ENCODE results near the gene ADCYAP1R1. TPM values are rescaled to one million over a fixed set of nuclear protein-coding genes. Genes with fewer than 3 reads are reported as not detected.

ADCYAP1R1 gene
- polyA plus RNA-seq, 1 donor from 2014 or later = 8.6 TPM

DNA sequence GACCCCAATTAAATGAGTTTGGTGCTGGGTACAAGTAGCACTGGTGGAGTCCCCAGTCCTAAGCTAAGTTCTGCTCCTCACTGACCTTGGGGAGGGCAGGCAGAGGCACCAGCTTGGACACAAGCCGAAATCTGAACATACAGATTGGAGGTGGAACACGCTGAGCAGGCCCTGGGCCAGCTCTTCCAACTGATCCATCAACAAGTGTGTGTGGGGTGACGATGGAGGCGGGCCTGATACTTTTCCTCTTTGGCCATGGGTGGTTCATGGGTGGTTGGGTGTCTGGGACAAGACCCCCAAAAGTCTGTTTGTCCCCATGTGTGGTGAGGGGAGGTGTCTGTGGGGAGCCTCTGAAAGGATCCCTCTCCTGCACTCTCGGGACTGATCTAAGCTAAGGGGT lies 1.9 kb downstream of the ADCYAP1R1 start:
- Histone ChIP-seq H3K9me2 (ENCODE audit: insufficient read depth, low read length) (no peaks in the 10 kb centered on the region), H3K27ac (ENCODE audit: low read length) (no peak overlapping the region), H3K27me3 (ENCODE audit: insufficient read depth, low read depth, low read length) (peaks cover 16% of the 10 kb centered on the region), H4K20me1 (ENCODE audit: insufficient read depth) (no peaks in the 10 kb centered on the region), H3F3A (ENCODE audit: insufficient read depth, low read length, poor library complexity, severe bottlenecking) (no peaks in the 10 kb centered on the region), H3K9ac (ENCODE audit: low read length) (no peak overlapping the region), H3K4me2 (ENCODE audit: low read length) (no peak overlapping the region), H3K4me3 (ENCODE audit: low read length) (peak overlapping the region; percentile 95), H3K36me3 (ENCODE audit: insufficient read depth, low read length) (no peaks in the 10 kb centered on the region), H2AFZ (ENCODE audit: low read depth, low read length) (no peak overlapping the region), H3K79me2 (replicated peaks; ENCODE audit: insufficient read depth, low read length) (no peaks in the 10 kb centered on the region), H3K9me3 (ENCODE audit: low read length) (no peaks in the 10 kb centered on the region)
- no peak for TF ChIP-seq EZH2 (IDR thresholded peaks at IDR 0.05; ENCODE audit: borderline replicate concordance, insufficient read depth, low read length, poor library complexity, severe bottlenecking)
- TF ChIP-seq, protein P1, sequence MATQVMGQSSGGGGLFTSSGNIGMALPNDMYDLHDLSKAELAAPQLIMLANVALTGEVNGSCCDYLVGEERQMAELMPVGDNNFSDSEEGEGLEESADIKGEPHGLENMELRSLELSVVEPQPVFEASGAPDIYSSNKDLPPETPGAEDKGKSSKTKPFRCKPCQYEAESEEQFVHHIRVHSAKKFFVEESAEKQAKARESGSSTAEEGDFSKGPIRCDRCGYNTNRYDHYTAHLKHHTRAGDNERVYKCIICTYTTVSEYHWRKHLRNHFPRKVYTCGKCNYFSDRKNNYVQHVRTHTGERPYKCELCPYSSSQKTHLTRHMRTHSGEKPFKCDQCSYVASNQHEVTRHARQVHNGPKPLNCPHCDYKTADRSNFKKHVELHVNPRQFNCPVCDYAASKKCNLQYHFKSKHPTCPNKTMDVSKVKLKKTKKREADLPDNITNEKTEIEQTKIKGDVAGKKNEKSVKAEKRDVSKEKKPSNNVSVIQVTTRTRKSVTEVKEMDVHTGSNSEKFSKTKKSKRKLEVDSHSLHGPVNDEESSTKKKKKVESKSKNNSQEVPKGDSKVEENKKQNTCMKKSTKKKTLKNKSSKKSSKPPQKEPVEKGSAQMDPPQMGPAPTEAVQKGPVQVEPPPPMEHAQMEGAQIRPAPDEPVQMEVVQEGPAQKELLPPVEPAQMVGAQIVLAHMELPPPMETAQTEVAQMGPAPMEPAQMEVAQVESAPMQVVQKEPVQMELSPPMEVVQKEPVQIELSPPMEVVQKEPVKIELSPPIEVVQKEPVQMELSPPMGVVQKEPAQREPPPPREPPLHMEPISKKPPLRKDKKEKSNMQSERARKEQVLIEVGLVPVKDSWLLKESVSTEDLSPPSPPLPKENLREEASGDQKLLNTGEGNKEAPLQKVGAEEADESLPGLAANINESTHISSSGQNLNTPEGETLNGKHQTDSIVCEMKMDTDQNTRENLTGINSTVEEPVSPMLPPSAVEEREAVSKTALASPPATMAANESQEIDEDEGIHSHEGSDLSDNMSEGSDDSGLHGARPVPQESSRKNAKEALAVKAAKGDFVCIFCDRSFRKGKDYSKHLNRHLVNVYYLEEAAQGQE (IDR thresholded peaks at IDR 0.05; ENCODE audit: borderline replicate concordance) = no peak
- TF ChIP-seq MXI1 (conservative IDR thresholded peaks at IDR 0.05; ENCODE audit: poor library complexity, severe bottlenecking) = no peak
- no peak for TF ChIP-seq RAD21 (conservative IDR thresholded peaks at IDR 0.05)
- no peak for TF ChIP-seq SMC3 (conservative IDR thresholded peaks at IDR 0.05; ENCODE audit: poor library complexity)
- no peak for TF ChIP-seq POLR2AphosphoS5 (IDR thresholded peaks at IDR 0.05)
- TF ChIP-seq, protein P2, sequence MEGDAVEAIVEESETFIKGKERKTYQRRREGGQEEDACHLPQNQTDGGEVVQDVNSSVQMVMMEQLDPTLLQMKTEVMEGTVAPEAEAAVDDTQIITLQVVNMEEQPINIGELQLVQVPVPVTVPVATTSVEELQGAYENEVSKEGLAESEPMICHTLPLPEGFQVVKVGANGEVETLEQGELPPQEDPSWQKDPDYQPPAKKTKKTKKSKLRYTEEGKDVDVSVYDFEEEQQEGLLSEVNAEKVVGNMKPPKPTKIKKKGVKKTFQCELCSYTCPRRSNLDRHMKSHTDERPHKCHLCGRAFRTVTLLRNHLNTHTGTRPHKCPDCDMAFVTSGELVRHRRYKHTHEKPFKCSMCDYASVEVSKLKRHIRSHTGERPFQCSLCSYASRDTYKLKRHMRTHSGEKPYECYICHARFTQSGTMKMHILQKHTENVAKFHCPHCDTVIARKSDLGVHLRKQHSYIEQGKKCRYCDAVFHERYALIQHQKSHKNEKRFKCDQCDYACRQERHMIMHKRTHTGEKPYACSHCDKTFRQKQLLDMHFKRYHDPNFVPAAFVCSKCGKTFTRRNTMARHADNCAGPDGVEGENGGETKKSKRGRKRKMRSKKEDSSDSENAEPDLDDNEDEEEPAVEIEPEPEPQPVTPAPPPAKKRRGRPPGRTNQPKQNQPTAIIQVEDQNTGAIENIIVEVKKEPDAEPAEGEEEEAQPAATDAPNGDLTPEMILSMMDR (IDR thresholded peaks at IDR 0.05; ENCODE audit: poor library complexity, severe bottlenecking) = no peak

DNA sequence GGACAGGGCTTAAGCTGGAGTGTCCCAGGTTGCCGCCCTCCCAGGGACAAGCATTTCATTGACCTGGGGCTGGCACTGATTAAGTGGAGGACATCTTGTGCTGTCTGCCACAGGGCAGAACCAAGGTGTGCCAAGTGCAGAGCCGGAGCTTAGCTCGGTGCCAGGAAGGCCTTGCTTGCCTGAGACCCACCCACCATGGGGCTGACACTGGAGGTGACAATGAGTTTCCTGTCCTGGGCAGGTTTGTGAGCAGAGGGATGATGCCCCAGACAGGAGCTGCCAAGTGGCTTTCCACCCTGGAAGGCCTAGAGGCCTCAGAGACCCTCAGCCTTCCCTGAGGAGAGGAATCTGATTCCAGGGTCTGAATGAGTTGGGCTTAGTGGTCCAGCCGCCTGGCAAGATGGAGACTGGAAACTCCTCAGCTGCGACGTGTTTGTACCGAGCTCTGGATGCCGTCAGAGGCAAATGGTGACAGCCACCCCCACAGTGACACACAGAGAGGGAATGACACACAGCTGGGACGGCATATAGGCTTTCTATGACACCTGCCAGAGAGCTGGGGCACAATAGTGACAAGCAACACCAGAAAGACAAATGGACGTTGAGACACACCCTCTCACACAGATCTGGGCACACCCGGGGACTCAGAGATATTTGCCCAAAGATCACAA lies 2.6 kb downstream of the ADCYAP1R1 start:
- Histone ChIP-seq H3K27me3 (ENCODE audit: insufficient read depth, low read depth, low read length) (peaks cover 16% of the 10 kb centered on the region), H3K4me3 (ENCODE audit: low read length) (peak overlapping the region; percentile 95), H3K9ac (ENCODE audit: low read length) (no peak overlapping the region)

More for the DNA sequence above, 2.6 kb downstream of the ADCYAP1R1 start:
- TF ChIP-seq, protein P2 (IDR thresholded peaks at IDR 0.05; ENCODE audit: poor library complexity, severe bottlenecking) = no peak
- TF ChIP-seq POLR2AphosphoS5 (IDR thresholded peaks at IDR 0.05) (no peak), EP300 (conservative IDR thresholded peaks at IDR 0.05; ENCODE audit: poor library complexity, severe bottlenecking) (no peak), EZH2 (IDR thresholded peaks at IDR 0.05; ENCODE audit: borderline replicate concordance, insufficient read depth, low read length, poor library complexity, severe bottlenecking) (no peak), SMC3 (conservative IDR thresholded peaks at IDR 0.05; ENCODE audit: poor library complexity) (no peak), TAF1 (IDR thresholded peaks at IDR 0.05; ENCODE audit: low read depth) (no peak), RAD21 (conservative IDR thresholded peaks at IDR 0.05) (no peak), MXI1 (conservative IDR thresholded peaks at IDR 0.05; ENCODE audit: poor library complexity, severe bottlenecking) (no peak)
- TF ChIP-seq, protein P1 (IDR thresholded peaks at IDR 0.05; ENCODE audit: borderline replicate concordance) = no peak
- no peak overlapping the region for H3K4me2 ChIP-seq (ENCODE audit: low read length)
- H3K9me3 ChIP-seq (ENCODE audit: low read length) = no peaks in the 10 kb centered on the region
- no peaks in the 10 kb centered on the region for H4K20me1 ChIP-seq (ENCODE audit: insufficient read depth)
- no peak overlapping the region for H2AFZ ChIP-seq (ENCODE audit: low read depth, low read length)
- no peaks in the 10 kb centered on the region for H3F3A ChIP-seq (ENCODE audit: insufficient read depth, low read length, poor library complexity, severe bottlenecking)
- no peaks in the 10 kb centered on the region for H3K9me2 ChIP-seq (ENCODE audit: insufficient read depth, low read length)
- H3K79me2 ChIP-seq (replicated peaks; ENCODE audit: insufficient read depth, low read length) = no peaks in the 10 kb centered on the region
- H3K36me3 ChIP-seq (ENCODE audit: insufficient read depth, low read length) = no peaks in the 10 kb centered on the region
- no peak overlapping the region for H3K27ac ChIP-seq (ENCODE audit: low read length)

Data from neural cell (in vitro differentiated cells).